Measurements from ENCODE around the gene HINFP. TPM values are rescaled to one million over a fixed set of nuclear protein-coding genes. Genes with fewer than 3 reads are reported as not detected.

HINFP gene
- total RNA-seq, 4 donors from 2014 or later: 28.1 to 67.9 (median 49.0) TPM

GRCh38 chr11:119172513-119172912 lies 51.1 kb downstream of the HINFP start:
- H3K9me3 ChIP-seq: no peaks in the 10 kb centered on the region
- TF ChIP-seq POLR2A (IDR thresholded peaks at IDR 0.05) (no peak), CTCF (IDR thresholded peaks at IDR 0.05) (no peak)
- no peak overlapping the region for H3K4me3 ChIP-seq
- H3K27me3 ChIP-seq: no peaks in the 10 kb centered on the region
- no peak for DNase-seq
- peaks cover 0 to 6% (median 0%) of the 10 kb centered on the region in 3 donors for H3K36me3 ChIP-seq
- no peak overlapping the region for H3K27ac ChIP-seq
- H3K4me1 ChIP-seq: no peaks in the 10 kb centered on the region

- H3K27ac ChIP-seq: no peak overlapping the region
- no peak overlapping the region for H3K4me3 ChIP-seq
- no peaks in the 10 kb centered on the region for H3K4me1 ChIP-seq
- H3K36me3 ChIP-seq: peaks cover 0 to 14% (median 0%) of the 10 kb centered on the region in 3 donors
- TF ChIP-seq CTCF (IDR thresholded peaks at IDR 0.05): no peak
- no peak for TF ChIP-seq POLR2A (IDR thresholded peaks at IDR 0.05)
- no peaks in the 10 kb centered on the region for H3K27me3 ChIP-seq
- no peaks in the 10 kb centered on the region for H3K9me3 ChIP-seq
- DNase-seq: no peak
Observed at GRCh38 chr11:119173453-119173852, 52.1 kb downstream of the HINFP start.

- H3K27ac ChIP-seq: no peak overlapping the region
- no peak for DNase-seq
- H3K4me3 ChIP-seq: no peak overlapping the region
- H3K4me1 ChIP-seq: no peaks in the 10 kb centered on the region
- H3K9me3 ChIP-seq: no peaks in the 10 kb centered on the region
- no peaks in the 10 kb centered on the region for H3K27me3 ChIP-seq
- TF ChIP-seq POLR2A (IDR thresholded peaks at IDR 0.05) (no peak), CTCF (IDR thresholded peaks at IDR 0.05) (no peak)
- H3K36me3 ChIP-seq: peaks cover 0 to 23% (median 0%) of the 10 kb centered on the region in 3 donors
Observed at GRCh38 chr11:119175493-119176077, 54.2 kb downstream of the HINFP start.

GRCh38 chr11:119178166-119178680 lies 56.8 kb downstream of the HINFP start:
- Histone ChIP-seq H3K4me3 (no peak overlapping the region), H3K27ac (no peak overlapping the region), H3K4me1 (no peaks in the 10 kb centered on the region), H3K36me3 (peaks cover 0 to 23% (median 0%) of the 10 kb centered on the region in 3 donors), H3K9me3 (no peaks in the 10 kb centered on the region), H3K27me3 (no peaks in the 10 kb centered on the region)
- DNase-seq: no peak
- no peak for TF ChIP-seq POLR2A (IDR thresholded peaks at IDR 0.05)
- no peak for TF ChIP-seq CTCF (IDR thresholded peaks at IDR 0.05)

- no peak overlapping the region for H3K27ac ChIP-seq
- H3K27me3 ChIP-seq: no peaks in the 10 kb centered on the region
- DNase-seq: no peak
- no peaks in the 10 kb centered on the region for H3K4me1 ChIP-seq
- TF ChIP-seq POLR2A (IDR thresholded peaks at IDR 0.05) (no peak), CTCF (IDR thresholded peaks at IDR 0.05) (no peak)
- peaks cover 0 to 22% (median 0%) of the 10 kb centered on the region in 3 donors for H3K36me3 ChIP-seq
- H3K9me3 ChIP-seq: no peaks in the 10 kb centered on the region
- no peak overlapping the region for H3K4me3 ChIP-seq
Observed at GRCh38 chr11:119179342-119179741, 58.0 kb downstream of the HINFP start.

Measured in Peyer's patch (tissue), 4 donors.